NCI-H1930 (cell line): ENCODE results near the gene OSMR.

Source experiments
- DNase-seq, 2 experiments: peaks; one replicate each; lab custom pipeline; 2025; lab: John Stamatoyannopoulos, UW

The OSMR gene

DNA sequence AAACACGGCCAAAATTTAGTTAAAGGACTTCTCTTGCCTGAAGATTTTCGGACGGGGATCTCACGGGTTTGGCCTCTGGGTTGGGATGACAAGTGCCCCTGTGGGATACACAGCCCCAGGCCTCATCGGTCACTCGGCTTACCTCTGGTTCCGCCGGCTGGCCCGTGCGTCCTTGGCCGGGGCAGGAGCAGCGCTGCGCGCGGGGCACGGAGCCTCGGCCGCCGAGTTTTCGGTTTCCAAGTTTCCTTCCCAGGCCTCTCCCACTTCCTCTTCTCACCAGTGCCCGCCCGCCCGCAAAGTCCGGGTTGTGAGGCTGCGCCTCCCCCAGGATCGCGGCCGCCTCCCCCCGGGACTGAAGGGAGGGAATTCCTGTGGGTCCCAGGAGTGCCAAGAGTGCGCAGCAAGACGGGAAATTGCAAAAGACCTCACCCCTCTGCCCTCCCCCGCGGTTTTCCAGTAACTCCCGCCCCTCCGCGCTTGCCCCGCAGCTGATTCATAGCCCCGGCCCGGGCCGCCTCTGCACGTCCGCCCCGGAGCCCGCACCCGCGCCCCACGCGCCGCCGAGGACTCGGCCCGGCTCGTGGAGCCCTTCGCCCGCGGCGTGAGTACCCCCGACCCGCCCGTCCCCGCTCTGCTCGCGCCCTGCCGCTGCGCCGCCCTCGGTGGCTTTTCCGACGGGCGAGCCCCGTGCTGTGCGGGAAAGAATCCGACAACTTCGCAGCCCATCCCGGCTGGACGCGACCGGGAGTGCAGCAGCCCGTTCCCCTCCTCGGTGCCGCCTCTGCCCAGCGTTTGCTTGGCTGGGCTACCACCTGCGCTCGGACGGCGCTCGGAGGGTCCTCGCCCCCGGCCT lies at the start of gene OSMR:
TSS of gene OSMR (plus strand) at position 487 of the 853 bp plus-strand sequence. CDS start 23,033 bp downstream, outside the sequence.
- DNase-seq, result no peak

DNA sequence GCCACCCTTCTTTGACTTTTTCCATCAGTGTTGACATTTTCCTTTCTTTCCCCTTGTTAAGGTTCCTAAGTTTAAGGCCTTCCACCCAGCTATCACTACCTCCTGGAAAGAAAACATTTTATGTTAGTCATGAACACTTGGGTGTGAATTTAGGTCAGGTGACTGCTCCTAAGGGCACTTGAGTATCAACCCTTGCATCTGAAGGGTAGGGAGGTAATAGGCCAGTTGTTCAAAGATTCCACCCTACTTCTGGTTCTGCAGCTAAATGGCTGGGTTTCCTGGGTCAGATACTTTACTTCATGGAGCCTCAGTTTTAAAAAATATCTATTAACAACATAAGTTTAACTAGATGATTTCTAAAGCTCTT lies 49.1 kb upstream of the OSMR start:
- DNase-seq, result no peak

DNA sequence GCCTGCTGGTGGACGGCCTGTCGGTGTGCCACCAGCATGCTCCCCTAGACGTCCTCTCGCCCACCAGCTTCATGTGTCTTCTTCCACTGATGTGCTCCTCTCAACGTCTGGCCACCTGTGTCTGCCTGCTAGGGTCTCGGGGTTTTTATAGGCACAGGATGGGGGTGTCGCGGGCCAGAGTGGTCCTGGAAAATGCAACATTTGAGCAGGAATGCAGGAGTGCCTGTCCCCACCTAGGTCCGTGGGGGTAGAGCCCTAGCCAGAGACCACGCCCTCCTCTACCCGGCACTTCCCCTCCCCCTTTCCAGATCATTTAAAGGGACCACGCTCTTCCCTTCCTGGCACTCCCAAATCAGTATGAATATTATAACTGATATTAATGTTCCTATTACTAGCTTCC lies 48.0 kb upstream of the OSMR start:
- no peak for DNase-seq

DNA sequence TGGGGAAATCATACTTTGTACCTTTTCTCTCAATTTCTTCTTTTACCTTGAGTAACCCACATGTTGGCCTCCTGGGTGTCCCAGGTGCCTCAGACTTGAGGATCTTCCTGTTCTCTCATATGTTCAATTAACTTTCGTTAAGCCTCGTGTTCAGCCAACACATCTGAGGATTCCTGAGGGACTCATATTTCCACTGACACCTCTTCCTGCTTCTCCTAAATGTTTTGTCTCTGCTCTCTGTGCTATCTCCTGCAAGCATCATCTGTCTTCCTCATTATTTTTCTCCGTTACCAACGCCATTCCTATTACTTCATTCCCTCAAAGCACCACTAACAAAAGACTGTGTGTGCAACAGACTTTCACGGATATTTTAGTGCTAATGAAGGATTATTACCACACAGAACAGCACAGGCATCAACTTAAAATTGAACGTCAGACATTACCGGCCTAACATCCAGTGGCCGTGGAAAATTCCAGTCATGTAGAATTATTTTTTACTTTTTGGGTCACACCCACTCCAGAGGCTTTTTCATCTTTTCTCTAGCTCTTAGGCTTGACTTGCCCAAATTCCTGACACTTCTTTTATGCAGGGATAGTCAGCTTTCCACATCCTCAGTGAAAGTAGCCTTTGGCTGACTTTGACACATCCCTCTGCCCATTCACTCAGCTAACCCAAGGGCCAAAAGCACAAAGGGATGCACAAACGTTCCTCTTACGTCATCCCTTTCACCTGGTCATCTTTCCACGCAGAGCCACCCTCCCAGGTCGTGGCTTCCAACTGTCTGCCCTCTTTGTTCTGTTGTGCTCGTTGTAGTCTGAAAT lies 46.0 kb upstream of the OSMR start:
- no peak for DNase-seq

DNA sequence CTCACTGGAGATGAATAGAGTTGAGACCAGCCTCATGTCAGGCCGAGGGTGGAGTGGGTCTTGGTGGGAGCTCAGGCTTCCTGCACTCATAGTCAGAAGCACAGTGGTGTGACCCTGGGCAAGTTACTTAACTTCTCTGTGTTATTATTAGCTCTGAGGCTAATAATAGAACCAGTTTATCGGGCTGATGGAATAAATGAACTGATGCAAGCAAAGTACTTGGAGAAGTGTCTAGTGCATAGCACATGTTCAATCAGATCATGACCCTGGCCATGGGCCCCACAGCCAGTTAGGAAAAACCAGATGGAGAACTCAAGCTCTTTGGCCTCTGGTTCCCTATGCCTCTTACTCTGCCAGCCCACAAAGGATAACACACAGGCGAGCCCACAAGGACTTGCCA lies 45.3 kb upstream of the OSMR start:
- DNase-seq, result no peak

DNA sequence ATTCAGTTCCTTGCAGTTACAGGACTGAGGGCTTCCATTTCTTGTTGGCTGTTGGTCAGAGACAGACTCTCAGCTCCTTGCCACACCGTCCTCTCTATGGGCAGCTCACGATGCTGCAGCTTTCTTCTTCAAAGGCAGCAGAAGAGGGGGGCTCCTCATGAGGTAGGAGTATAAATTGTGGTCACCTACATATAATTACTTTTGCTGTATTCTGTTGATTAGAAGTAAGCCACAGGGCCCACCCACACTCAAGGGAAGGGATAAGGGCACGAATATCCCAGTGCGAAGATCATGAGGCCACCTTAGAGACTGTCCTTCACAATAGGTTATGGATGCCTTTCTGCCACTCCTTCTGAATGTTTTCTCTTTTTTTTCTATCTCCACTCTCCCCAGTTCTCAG lies 43.7 kb upstream of the OSMR start:
- DNase-seq, result no peak

DNA sequence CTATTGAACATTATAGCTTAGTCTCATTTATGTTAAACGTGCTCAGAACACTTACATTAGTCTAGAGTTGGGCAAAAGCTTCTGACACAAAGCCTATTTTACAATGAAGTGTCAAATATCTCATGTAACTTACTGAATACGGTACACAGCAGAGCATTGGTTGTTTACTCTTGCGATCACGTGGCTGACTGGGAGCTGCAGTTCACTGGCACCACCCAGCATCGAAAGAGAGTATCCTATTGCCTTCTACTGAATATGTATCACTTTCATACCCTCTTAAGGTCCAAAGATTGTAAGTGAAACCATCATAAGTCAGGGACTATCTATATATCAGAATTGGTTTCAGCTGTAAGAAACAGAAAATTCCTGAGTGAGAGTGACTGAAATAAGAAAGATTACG lies 42.6 kb upstream of the OSMR start:
- DNase-seq, result no peak

DNA sequence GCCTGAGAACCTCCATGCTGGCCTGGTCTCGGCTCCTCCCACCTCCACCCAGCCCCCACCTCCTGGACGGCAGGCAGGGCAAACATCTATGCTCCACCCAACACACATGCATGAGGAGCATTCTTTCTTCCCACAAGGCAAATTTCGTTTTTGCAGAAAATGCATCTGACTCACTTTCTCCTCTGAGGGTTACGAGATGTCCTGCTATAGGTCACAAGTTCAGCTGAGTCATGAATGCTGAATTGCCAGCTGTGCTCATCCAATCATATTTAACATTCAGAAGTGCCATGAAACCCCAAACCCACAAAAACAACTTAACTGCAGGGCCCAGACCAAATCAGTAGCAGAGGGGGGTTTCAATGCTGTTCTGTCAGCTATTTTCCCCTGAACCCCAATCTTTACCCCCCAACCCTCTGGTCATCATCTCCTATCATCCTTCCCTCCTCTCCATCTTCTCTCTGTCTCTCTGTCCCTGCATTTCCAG lies 39.0 kb upstream of the OSMR start:
- no peak for DNase-seq

DNA sequence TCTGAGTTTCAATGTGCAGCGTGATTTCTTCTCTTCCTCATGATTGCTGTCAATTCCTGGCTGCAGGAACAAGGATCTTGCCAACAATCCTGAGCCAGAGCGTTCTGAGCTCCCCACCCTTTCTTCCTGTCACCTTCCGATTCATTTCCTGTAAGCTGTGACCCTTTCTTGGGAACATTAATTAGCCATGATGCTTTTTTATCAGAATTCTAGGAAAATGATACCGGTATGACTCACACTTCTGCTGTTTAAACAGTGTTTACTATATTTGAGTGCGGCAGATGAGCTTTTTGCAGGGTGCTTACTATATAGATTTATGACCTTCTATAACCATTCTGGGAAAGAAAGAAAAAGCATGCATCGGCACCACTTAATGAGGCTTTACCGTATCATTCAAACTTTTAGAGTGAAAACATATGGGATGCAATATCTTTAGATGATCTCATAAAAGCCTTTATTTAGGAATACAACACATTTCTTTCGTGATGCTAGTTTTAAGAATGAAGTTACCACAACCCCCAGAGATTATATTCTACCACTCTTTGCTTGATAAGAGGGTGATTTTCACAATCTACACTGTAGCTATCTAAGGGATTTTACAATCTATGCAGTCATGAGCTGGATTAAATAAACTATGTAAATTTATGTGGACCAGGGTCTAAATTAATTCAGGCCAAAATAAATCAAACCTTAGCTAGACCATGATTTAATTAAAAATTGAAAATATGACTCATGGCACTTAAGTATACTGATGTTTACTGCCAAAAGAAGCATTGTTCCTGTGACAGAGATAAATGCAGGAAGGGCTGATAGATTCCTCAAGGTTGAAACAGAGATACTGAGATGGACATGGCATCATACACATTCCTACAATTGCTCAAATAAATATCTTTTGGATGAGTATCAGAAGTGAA lies 38.0 kb upstream of the OSMR start:
- no peak for DNase-seq

DNA sequence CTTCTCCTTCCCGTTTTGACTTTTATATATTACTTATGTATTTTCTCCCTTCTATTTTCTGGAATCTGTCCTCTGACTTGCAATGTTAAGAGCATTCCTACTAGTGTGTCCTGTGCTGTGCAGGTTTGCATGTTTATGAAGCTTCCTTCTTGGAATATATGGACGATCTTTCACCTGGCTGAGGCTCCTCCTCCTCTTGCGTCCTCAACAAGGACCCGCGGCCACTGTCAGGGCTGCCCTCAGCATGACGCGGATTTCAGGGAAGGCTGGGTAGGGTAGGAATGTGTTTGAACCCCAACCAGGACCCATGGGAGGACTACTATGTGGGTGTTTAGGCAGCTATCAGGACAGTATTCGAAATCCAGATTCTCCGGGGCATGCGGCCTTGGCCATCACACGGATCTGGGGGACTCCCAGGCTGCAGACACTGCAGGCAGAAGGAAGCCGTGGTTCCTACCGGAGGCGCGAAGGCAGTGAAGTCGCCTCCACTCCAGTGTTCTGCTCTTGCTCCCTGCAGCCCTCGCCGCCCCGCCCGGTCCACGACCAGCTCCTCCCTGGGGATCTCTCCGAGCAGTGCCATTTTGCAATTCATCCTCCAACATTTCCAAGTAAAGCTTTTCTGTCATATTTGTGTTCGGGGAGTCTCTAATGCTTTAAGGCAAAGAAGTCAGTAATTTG lies 37.0 kb upstream of the OSMR start:
- DNase-seq, result no peak

DNA sequence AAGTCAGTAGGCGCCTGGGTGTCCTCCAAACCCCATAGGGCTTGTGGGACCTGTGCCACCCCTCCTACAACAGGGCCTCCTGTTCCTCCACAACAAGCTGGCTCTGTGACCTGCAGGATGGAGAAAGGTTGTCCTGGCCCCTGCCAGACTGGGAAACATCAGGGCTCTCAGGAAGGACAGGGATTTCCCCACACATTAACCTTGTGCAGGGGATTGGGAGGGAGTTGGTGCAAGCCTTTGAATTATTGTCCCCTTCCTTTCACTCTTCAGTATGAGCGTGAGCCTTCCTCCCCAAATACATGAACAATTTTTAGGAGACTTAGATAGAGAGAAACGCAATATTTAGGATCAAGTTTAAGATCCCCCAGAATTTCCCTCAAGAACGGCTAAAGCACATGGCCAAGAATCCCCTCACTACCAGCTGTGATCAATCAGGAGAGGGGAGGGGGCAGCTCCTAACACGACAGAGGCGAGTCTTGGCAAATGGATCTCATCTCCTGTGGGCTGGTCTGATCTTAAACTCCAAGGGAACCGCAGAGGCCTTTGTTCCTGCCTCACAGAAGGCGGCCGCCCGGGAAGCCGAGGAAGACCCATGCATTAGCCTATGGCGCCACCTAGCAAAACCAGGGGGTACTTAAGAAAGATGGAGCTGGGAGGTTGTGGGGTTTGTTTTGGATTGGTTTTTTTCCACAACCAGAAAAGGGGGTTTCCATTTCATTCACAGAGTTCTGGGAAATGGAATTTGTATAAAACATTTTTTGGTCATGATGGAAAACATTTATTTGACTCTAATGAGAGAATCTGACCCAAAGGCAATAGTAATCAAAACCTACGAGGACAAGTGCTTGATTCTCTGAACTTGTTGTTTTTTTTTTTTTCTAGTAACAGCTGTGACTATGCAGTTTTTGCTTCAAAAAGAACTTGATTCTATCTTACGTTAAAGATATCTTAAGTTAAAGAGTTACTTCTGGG lies 36.1 kb upstream of the OSMR start:
- peak; percentile 53 to 72 for DNase-seq

DNA sequence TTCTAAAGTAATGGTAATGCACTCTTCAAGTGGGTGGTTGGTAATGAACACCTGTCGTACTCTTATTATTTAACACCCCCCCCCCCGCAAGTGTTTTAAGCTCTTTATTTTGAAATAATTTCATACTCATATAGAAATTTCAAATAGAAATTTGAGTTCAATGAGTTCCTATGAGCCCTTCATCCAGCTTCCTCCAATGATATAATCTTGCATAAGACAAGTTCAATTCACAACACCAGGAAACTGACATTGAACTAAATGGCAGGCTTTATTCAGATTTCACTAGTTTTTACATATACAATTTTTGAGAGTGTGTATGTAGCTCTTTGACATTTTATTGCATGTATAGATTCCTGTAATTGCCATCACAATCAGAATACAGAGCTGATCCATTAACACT lies 30.9 kb upstream of the OSMR start:
- DNase-seq, result no peak

DNA sequence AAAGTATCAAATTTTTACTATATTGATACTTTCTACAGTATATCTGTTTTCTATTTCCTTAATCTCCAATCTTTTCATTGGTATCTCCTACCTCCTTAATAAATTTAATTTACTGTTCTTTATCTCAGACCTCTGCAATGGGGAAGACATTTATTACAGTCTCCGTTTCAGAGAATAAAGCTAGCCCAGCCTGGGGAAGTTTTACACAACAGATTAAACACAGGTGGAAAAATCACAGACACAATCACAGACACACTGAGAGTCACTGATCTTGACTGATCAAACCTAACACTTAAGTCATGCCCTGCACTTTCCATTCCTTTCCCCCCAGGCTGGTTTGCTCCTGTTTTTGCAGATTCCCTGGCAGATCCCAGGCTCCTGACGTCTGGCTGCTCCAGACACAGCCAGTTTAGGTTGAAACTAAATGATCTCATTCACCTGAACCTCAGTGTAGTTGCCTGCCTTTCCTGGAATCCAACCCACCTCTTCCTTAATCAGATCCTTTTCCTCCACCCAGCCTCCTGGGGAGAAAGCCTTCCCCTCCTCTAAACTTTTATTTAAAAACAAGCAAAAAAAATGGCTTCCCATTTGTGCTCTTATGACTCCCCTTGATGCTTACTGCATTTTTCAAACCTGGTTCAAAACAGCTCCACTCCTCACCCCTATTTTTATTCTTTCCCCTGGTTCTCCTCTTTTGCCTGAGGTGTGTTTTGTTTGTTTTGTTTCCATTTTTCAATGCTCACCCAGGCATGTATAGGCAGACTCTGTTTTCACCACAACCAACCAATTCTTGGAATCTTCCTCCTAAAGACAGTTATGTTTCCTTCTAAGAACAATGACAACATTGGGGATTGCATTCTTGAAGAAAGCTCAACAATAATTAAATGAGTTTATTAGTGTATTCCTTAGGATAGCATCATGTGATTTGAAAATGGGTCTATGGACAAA lies 29.5 kb upstream of the OSMR start:
- DNase-seq, result no peak

DNA sequence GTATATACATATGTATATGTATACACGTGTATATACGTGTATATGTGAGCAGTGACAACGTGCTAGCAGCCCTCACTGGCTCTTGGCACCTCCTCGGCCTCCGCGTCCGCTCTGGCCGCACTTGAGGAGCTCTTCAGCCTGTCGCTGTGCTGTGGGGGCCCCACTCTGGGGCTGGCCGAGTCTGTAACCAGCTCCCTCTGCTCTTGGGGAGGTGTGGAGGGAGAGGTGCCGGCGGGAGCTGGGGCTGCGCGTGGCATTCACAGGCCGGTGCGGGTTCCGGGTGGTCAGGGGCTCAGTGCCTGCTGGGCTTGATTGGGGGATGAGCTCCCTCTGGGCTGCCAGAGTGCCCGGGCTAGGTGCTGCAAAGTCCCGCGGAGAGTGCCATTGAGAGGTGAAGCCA lies 24.1 kb upstream of the OSMR start:
- DNase-seq, result no peak

DNA sequence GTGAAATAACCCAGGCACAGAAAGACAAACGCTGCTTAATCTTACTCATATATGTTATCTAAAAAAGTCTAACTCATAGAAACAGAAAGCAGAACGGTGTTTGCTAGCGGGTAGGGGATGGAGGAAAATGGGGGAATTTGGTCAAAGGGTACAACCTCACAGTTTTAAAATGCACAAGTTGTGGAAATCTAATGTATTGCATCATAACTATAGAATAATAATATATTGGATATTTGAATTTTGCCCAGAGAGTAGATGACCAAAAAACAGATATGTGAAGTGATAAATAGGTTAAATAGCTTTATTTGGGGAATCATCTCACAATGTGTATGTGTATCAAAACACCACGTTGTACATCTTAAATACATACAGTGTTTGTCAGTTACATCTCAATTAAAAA lies 22.3 kb upstream of the OSMR start:
- no peak for DNase-seq

DNA sequence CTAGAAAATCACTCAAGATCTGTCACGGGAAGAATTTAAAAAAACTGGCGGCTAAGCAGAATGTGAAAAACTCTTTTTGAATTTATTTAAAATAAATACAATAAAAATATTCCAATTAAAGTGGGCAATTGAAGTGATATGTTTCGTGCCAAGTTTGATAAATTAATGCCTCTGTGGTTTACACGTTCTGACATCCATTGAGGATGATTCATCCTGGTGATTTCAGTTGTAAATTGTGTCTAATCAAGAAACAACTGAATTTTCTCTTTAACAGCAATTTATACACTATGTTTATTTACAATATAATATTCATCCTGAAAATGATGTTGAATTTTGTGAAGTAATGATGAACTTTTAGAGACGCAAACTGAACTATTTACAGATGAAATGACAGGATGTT lies 21.0 kb upstream of the OSMR start:
- no peak for DNase-seq

DNA sequence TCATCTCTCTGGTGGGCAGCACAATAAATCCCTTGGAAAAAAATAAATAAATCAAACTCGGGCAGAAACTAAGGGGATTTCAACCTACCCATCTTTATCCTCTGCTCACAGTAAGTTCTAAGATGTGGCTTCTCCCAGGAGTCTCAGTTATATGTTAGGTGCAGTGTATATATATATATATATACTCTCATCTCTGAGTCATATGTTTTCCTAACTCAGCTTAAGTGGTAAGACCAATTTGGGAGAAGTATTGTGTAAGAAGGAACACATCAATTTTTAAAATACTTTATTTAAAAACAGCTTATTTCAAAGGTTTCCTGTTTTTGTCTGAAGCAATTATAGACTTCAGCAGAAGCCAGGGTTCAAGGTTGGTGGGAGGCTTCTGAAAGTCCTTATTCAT lies 20.3 kb upstream of the OSMR start:
- DNase-seq, result no peak

DNA sequence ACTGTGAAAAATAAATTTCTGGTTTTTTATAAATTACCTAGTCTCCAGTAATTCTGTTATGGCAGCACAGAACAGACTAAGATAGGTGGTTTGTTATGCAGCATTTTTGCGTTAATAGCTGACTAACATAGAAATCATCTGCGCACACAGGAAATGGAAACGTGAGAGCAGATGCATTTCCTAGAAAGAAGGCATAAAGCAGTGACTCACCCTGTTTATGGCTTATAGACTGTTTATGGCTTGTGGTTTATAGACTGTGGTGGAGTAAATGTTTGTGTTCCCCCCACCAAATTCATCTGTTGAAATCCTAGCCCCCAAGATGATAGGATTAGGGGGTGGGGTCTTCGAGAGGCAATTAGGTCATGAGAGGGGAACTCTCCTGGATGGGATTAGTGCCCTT lies 18.3 kb upstream of the OSMR start:
- DNase-seq, result no peak

DNA sequence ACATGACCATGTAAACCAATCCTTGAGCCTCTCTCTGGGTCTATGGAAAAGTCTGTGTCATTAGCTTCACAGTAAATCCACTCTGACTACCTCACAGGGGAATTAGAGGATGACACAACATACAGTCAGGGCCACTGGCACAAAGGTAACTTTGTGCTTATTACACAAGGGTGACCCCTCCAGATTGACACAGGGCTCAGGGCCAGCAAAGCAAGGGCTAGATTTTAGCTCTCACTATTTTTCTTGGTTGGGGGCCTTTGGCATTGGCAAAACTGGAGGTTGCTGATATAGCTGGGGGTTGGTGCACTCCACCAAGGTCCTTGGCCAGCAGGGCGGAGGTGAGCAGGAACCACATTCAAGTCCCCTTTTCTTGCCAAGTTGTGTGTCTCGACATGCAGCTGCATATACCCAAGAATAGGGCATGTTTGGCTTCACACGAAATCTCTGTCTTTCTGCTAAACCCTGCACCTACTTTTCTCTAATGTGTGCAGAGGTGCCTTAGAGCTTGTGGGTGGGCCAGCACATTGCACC lies 15.2 kb upstream of the OSMR start:
- no peak for DNase-seq
